ENCODE data around the gene DLX4. TPM values are rescaled to one million over a fixed set of nuclear protein-coding genes. Genes with fewer than 3 reads are reported as not detected.

DLX4 gene
- total RNA-seq, 1 donor from 2014 or later = not detected

DNA sequence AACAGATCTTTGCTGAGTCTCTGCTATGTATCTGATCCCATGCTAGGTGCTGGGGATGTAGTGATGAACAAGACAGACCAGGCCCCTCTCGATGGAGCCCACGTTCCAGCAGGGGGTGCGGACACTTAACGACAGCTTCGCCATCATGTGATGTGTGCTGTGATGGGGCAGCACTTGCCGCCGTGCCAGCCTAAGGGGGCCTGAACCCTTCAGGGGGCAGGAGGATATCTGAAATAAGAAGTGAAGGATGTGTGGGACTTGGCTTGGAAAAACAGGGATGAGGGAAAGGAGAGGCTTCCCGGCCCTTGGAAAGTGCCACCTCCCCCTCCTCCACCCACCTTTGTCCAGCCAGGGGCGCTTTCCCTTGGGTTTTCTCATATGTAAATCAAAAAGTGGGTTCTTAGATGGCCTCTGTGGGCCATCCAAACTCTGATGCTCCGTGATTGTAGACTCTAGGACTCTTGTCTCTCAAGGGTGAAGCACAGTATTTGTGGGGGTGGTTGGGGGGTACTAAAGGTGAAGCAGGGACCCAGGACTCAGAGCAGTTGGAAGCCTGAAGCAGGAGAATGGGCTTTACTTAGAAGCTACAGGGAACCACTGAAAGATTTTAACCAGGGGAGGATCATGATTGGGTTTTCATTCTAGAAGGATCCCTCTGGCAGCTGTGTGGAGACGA lies 30.0 kb downstream of the DLX4 start:
- no peak for DNase-seq (ENCODE audit: extremely low read depth, low read depth, low spot score)

DNA sequence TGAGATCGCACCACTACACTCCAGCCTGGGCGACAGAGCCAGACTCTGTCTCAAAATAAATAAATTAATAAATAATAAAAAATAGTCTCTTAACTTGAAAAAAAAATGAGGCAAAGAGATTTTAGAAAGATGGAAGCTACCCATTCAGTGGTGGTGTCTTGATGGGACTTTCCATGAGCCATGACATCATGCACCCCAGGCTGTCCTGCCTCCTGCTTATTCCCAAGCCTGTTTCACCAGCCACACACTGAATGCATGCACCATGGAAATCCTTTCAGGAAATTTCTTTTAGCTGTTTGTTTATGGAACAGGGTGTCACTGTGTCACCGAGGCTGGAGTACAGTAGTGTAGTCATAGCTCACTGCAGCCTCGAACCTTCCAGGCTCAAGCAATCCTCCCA lies 34.9 kb downstream of the DLX4 start:
- no peak for DNase-seq (ENCODE audit: extremely low read depth, low read depth, low spot score)

DNA sequence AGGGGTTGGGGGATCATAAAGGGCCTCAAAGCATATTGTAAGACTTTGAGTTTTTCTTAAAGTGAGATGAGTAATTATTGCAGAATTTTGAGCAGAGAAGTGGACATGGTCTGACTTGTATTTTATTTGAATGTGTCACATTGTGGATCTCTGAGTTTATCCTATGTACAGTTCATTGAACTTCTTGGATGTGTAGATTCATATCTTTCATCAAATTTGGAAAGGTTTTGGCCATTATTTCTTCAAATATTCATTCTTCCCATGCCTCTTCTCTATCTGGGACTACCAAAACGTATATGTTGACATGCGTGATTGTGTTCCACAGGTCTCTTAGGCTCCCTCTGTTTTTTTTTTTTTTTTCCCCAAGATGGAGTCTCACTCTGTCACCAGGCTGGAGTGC lies 40.3 kb downstream of the DLX4 start:
- no peak for DNase-seq (ENCODE audit: extremely low read depth, low read depth, low spot score)

DNA sequence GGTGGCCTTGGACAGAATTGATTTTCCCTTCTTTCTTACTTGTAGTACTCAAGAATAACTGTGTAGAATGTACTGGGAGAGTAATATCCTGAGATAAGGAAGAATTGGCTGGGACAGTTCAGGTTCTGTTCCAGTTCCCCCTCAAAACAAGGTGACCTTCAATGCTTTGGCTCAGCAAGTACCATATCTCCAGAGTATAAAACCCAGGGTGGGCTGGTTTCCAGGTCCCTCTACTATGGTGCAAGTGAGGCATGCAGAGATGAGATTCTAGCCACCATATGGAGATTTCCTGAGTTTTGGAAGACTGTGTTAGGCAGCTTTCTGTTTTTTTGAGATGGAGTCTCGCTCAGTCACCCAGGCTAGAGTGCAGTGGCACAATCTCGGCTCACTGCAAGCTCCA lies 44.1 kb downstream of the DLX4 start:
- DNase-seq (ENCODE audit: extremely low read depth, low read depth, low spot score) = no peak

DNA sequence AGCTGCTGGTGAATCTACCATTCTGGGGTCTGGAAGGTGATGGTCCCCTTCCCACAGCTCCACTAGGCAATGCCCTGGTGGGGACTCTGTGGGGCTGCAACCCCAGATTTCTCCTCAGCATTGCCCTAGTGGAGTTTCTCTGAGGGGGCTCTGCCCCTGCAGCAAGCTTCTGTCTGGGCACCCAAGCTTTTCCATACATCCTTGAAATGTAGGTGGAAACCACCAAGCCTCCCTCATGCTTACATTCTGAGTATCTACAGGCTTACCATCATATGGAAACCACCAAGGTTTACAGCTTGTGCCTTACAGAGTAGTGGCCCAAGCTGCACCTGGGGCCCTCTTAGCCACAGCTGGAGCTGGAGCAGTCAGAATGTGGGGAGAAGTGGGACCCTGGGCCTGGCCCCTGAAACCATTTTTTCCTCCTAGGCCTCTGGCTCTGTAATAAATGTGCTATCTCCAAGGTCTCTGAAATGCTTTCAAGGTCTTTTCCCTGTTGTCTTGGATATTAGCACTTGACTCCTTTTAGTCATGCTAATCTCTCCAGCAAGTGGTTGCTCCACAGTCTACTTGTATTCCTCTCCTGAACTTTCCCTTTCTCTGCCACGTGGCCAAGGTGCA lies 45.6 kb downstream of the DLX4 start:
- no peak for DNase-seq (ENCODE audit: extremely low read depth, low read depth, low spot score)

DNA sequence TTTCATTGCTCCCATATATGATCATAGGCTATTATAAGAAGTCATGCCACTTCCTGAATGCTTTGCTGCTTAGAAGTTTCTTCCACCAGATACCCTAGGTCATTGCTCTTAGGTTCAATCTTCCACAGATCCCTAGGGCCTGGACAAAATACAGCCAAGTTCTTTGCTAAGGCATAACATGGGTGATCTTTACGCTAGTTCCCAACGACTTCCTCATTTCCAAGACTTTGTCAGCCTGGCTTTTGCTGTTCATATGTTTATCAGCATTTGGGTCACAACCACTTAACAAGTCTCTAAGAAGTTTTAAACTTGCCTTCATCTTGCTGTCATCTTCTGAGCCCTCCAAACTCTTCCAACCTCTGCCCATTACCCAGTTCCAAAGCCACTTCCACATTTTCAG lies 46.2 kb downstream of the DLX4 start:
- DNase-seq (ENCODE audit: extremely low read depth, low read depth, low spot score) = no peak

DNA sequence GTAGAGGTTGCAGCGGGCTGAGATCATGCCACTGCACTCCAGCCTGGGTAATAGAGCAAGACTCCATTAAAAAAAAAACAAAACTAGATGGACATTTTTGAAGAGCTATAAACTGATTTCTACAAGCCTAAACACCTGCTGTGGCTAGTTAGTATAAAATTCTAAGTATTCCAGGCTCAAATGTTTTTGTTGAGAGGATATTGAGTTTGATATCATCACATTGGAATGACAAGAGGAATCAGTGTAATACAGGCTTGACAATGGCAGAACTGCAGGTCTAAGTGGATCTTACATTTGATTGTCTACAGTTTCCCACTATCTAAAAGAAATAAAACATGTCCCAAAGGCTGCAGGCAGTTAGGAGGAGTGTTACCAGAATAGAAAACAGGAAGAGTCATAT lies 49.9 kb downstream of the DLX4 start:
- DNase-seq (ENCODE audit: extremely low read depth, low read depth, low spot score) = no peak

DNA sequence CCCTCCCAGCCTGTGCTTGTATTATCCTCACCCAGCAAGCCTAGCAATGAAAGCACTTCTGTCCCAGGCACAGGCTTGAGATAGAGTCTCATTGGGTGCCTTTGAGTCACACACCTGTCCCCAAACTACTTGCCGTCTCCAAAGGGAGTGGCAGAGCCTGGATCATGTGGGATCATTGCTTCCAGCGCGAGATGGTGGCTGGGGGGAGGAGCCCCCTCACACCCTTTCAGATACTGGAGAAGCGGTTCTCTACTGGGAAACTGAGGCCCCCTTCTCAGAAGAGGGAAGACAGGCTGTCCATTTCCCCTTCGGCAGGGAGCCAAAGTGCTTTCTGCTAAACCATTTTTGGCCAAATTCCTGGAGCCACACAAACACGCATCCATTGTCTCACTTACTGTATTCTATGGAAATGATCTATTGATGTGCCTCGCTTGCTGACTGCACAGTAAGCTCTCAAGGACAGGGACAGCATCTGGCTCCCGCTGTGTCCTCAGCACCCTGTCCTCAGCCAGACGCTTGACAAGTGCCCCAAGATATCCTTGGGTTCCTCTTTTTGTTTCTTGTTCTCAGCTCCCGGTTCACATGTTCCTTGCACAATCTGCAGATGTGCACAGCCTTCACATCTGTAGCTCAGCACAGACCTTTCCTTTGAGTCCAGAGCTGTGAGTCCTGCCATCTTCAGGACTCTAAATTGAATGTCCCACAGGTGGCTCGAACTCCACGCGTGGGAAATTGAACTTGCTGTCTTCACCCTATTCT lies 52.0 kb downstream of the DLX4 start:
- DNase-seq (ENCODE audit: extremely low read depth, low read depth, low spot score) = no peak

DNA sequence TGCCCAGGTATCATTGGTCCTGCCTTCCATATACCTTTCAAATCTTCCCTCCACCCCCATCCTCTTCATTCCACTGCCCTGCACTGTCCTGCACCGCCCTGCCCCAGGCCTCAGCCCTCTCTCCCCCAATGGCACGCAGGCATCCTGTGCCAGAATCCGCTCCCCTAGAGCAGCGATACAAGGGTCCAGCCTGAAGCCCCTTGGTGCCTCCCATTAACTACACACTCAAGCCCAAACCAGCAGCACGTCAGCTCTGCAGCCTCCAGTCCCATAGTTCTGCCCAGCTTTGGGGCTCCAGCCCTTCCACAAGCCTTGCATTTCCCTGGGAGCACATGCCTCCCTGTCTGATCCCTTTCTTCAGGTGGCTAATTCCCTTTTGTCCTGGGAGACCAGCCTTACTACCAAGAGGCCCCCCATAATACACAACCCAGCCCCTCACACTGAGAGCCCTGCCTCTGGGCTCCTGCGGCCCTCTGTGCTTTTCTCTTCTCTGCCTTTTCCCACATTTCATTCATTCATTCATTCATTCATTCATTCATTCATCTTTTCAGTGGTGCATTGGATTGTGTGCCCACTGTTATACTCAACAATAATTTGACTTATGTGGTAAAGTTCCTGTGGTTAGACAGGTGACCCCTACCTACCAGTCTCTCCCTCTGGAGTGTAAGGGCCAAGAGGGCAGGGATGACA lies 52.8 kb downstream of the DLX4 start:
- no peak for DNase-seq (ENCODE audit: extremely low read depth, low read depth, low spot score)

DNA sequence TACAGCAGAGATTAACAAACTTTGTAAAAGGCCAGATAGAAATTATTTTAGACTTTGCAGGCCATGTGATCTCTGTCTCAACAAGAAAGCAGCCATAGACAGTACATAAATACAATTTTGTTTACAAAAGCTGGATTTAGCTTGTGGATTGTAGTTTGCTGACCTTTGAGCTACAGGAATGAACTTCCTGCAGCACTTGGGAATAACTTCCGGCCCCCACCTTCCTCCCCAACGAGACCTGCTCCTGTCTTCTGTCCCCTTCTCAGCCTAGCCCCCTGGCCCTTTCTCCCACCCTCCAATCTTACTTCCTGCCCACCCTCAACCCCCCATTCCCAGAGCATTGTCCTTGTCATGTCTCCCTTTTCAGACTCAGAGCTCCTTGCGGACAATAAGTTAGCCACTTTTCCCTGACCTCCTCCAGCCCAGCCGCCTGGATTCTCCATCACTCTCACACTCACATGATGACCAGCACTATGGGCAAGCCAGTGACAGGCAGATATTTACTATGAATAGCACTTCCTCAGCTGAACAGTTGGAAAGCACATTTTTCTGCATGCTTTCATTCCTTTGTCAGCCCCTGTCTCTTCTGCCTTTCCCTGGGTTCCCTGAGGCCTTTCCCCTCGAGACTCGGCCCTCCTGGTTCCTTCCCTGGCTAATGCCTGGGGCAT lies 53.6 kb downstream of the DLX4 start:
- no peak for DNase-seq (ENCODE audit: extremely low read depth, low read depth, low spot score)

DNA sequence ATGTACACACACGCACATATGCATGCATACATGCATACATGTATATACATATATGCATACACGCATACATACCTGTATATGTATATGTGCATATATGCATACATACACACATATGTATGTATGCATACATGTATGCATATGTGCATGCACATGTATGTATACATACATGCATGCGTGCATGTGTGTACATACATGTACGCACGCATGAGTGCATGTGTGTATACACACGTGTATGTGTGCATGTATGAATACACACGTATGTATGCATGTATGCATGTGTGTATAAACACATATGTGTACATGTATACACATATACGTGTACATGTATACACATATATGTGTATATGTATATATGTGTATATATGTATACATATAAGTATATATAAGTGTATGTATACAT lies 54.5 kb downstream of the DLX4 start:
- DNase-seq (ENCODE audit: extremely low read depth, low read depth, low spot score) = no peak

Other genes with a start within 250 kb of the DLX4 start
- 4.0 and 8.1 TPM in 2 replicates for gene FAM117A, start 205.1 kb upstream of the DLX4 start, total RNA-seq
- gene KAT7, start 180.5 kb upstream of the DLX4 start, total RNA-seq = 23.7 and 34.4 TPM in 2 replicates
- gene TAC4, start 121.1 kb upstream of the DLX4 start, total RNA-seq = not detected in 2 replicates
- not detected in 2 replicates for gene DLX3, start 26.0 kb downstream of the DLX4 start, total RNA-seq
- gene ITGA3, start 86.9 kb downstream of the DLX4 start, total RNA-seq = 331 and 341 TPM in 2 replicates
- gene PDK2, start 126.2 kb downstream of the DLX4 start, total RNA-seq = 23.5 and 26.9 TPM in 2 replicates
- 9.6 and 24.9 TPM in 2 replicates for gene SAMD14, start 161.0 kb downstream of the DLX4 start, total RNA-seq
- gene PPP1R9B, start 181.5 kb downstream of the DLX4 start, total RNA-seq = 35.6 and 56.6 TPM in 2 replicates
- not detected in 2 replicates for gene SGCA, start 196.8 kb downstream of the DLX4 start, total RNA-seq
- gene COL1A1, start 232.4 kb downstream of the DLX4 start, total RNA-seq = 118 and 702 TPM in 2 replicates